ENCODE results near the gene PDE1C. TPM values are rescaled to one million over a fixed set of nuclear protein-coding genes. Genes with fewer than 3 reads are reported as not detected.

PDE1C gene
- total and polyA plus RNA-seq, 2 donors (not counting 1 experiment from before 2014, with no cell fraction given) = 0.52 TPM; not detected in 1

- peaks cover 0 to 5% (median 0%) of the 10 kb centered on the region in 3 donors for H3K9me3 ChIP-seq (ENCODE audit: control extremely low read depth in 1 of 3, control insufficient read depth in 2 of 3, insufficient read depth in 1 of 3, low read length in 2 of 3)
- H3K4me3 ChIP-seq (ENCODE audit: control extremely low read depth in 1 of 5, extremely low read depth in 1 of 5, insufficient read depth in 1 of 5, low read depth in 2 of 5, low read length in 4 of 5) = no peak overlapping the region
- peaks cover 4% of the 10 kb centered on the region for H3K27me3 Mint-ChIP-seq
- H3K27ac Mint-ChIP-seq = no peak overlapping the region
- TF ChIP-seq EZH2 (IDR thresholded peaks at IDR 0.05; ENCODE audit: borderline replicate concordance, insufficient read depth, low read depth, low read length, poor library complexity, severe bottlenecking) (no peak), CTCF (IDR thresholded peaks at IDR 0.05) (no peak)
- ChIA-PET CTCF (no interaction called here), POLR2A (no interaction called here)
- no peak overlapping the region for H3K9ac ChIP-seq (ENCODE audit: low read length)
- no peak overlapping the region for H2AFZ ChIP-seq (ENCODE audit: insufficient read depth, low read depth, low read length, poor library complexity, severe bottlenecking)
- H3K4me3 Mint-ChIP-seq = no peak overlapping the region
- intact Hi-C loops (cut with micrococcal nuclease) = no loop called here
- no peak for ATAC-seq (ENCODE audit: low read depth)
- H3K4me2 ChIP-seq (replicated peaks; ENCODE audit: low read depth, low read length, poor library complexity, severe bottlenecking) = no peak overlapping the region
- H3K36me3 ChIP-seq (replicated peaks in 1 of 2; ENCODE audit: control extremely low read depth in 1 of 2, control insufficient read depth in 1 of 2, extremely low read depth in 1 of 2, insufficient read depth in 2 of 2, low read length in 1 of 2) = no peaks in the 10 kb centered on the region
- no peaks in the 10 kb centered on the region for H3K79me2 ChIP-seq (ENCODE audit: control insufficient read depth, insufficient read depth, low read length)
- no peak overlapping the region for H3K27ac ChIP-seq (ENCODE audit: low read length in 2 of 2)
- DNase-seq = no peak
- WGBS (ENCODE audit: insufficient coverage) = no CpG with 5 or more reads among the region's 2 CpGs
- H3K4me1 ChIP-seq (ENCODE audit: control insufficient read depth in 2 of 2, insufficient read depth in 2 of 2, low read length in 2 of 2) = no peaks in the 10 kb centered on the region
- H3K4me1 Mint-ChIP-seq = no peaks in the 10 kb centered on the region
- H3K27me3 ChIP-seq (replicated peaks in 1 of 4; ENCODE audit: control extremely low read depth in 1 of 4, control insufficient read depth in 3 of 4, insufficient read depth in 4 of 4, low read length in 3 of 4) = no peaks in the 10 kb centered on the region
- H3K9me3 Mint-ChIP-seq (ENCODE audit: insufficient read depth) = no peaks in the 10 kb centered on the region
- no peaks in the 10 kb centered on the region for H4K20me1 ChIP-seq (ENCODE audit: control insufficient read depth, insufficient read depth, low read length, poor library complexity, severe bottlenecking)
Observed at GRCh38 chr7:32036557-32036956, 33.6 kb downstream of the PDE1C start.

GRCh38 chr7:32034052-32034451 lies 36.2 kb downstream of the PDE1C start:
- H3K4me3 Mint-ChIP-seq = no peak overlapping the region
- H3K27ac Mint-ChIP-seq = no peak overlapping the region
- no peak for DNase-seq

More at GRCh38 chr7:32034052-32034451, 36.2 kb downstream of the PDE1C start:
- no peak overlapping the region for H3K27ac ChIP-seq (ENCODE audit: low read length in 2 of 2)
- H3K27me3 ChIP-seq (replicated peaks in 1 of 4; ENCODE audit: control extremely low read depth in 1 of 4, control insufficient read depth in 3 of 4, insufficient read depth in 4 of 4, low read length in 3 of 4) = no peaks in the 10 kb centered on the region
- WGBS (ENCODE audit: insufficient coverage) = 83% methylated on average over 1 of the region's 2 CpGs
- ChIA-PET POLR2A (no interaction called here), CTCF (no interaction called here)
- no peaks in the 10 kb centered on the region for H3K4me1 ChIP-seq (ENCODE audit: control insufficient read depth in 2 of 2, insufficient read depth in 2 of 2, low read length in 2 of 2)
- no peaks in the 10 kb centered on the region for H3K4me1 Mint-ChIP-seq
- no peaks in the 10 kb centered on the region for H3K79me2 ChIP-seq (ENCODE audit: control insufficient read depth, insufficient read depth, low read length)
- no peaks in the 10 kb centered on the region for H3K9me3 Mint-ChIP-seq (ENCODE audit: insufficient read depth)
- H4K20me1 ChIP-seq (ENCODE audit: control insufficient read depth, insufficient read depth, low read length, poor library complexity, severe bottlenecking) = no peaks in the 10 kb centered on the region
- H3K9me3 ChIP-seq (ENCODE audit: control extremely low read depth in 1 of 3, control insufficient read depth in 2 of 3, insufficient read depth in 1 of 3, low read length in 2 of 3) = peaks cover 0 to 5% (median 0%) of the 10 kb centered on the region in 3 donors
- intact Hi-C loops (cut with micrococcal nuclease) = no loop called here
- no peak overlapping the region for H3K9ac ChIP-seq (ENCODE audit: low read length)
- no peak for ATAC-seq (ENCODE audit: low read depth)
- no peak overlapping the region for H2AFZ ChIP-seq (ENCODE audit: insufficient read depth, low read depth, low read length, poor library complexity, severe bottlenecking)
- no peak overlapping the region for H3K4me3 ChIP-seq (ENCODE audit: control extremely low read depth in 1 of 5, extremely low read depth in 1 of 5, insufficient read depth in 1 of 5, low read depth in 2 of 5, low read length in 4 of 5)
- no peaks in the 10 kb centered on the region for H3K36me3 ChIP-seq (replicated peaks in 1 of 2; ENCODE audit: control extremely low read depth in 1 of 2, control insufficient read depth in 1 of 2, extremely low read depth in 1 of 2, insufficient read depth in 2 of 2, low read length in 1 of 2)
- no peak overlapping the region for H3K4me2 ChIP-seq (replicated peaks; ENCODE audit: low read depth, low read length, poor library complexity, severe bottlenecking)
- TF ChIP-seq EZH2 (IDR thresholded peaks at IDR 0.05; ENCODE audit: borderline replicate concordance, insufficient read depth, low read depth, low read length, poor library complexity, severe bottlenecking) (no peak), CTCF (IDR thresholded peaks at IDR 0.05) (no peak)
- peaks cover 4% of the 10 kb centered on the region for H3K27me3 Mint-ChIP-seq
